Activated CD4-positive, alpha-beta T cell treated with anti-CD3 and anti-CD28 coated beads, Interleukin-10, Interleukin-2, amounts not matched to agents 100 ng/mL and 50 ng/mL, durations not matched to agents 16 hours and 8 hours (primary cell): Measurements from ENCODE around the gene YKT6.

Experiments
- DNase-seq: peaks from one replicate; pipeline ENCODE4 v3.0.0-alpha.2; 2020

The YKT6 gene

GRCh38 chr7:44236333-44236728 lies 35.6 kb downstream of the YKT6 start:
- DNase-seq, result no peak

GRCh38 chr7:44237696-44238095 lies 36.9 kb downstream of the YKT6 start:
- no peak for DNase-seq

GRCh38 chr7:44238116-44238695 lies 37.4 kb downstream of the YKT6 start:
- no peak for DNase-seq

- no peak for DNase-seq
Observed at GRCh38 chr7:44239361-44239760, 38.6 kb downstream of the YKT6 start.

GRCh38 chr7:44240376-44240775 lies 39.6 kb downstream of the YKT6 start:
- no peak for DNase-seq

GRCh38 chr7:44240983-44241510 lies 40.3 kb downstream of the YKT6 start:
- peak; percentile 79 for DNase-seq

GRCh38 chr7:44242091-44242490 lies 41.3 kb downstream of the YKT6 start:
- no peak for DNase-seq

- peak; percentile 48 for DNase-seq
Observed at GRCh38 chr7:44244282-44244681, 43.5 kb downstream of the YKT6 start.

- DNase-seq, result no peak
Observed at GRCh38 chr7:44246396-44247113, 45.8 kb downstream of the YKT6 start.

- no peak for DNase-seq
Observed at GRCh38 chr7:44247868-44248651, 47.3 kb downstream of the YKT6 start.

GRCh38 chr7:44249639-44250234 lies 49.0 kb downstream of the YKT6 start:
- no peak for DNase-seq

GRCh38 chr7:44251269-44251668 lies 50.5 kb downstream of the YKT6 start:
- DNase-seq, result no peak

- no peak for DNase-seq
Observed at GRCh38 chr7:44251881-44252280, 51.1 kb downstream of the YKT6 start.

GRCh38 chr7:44256459-44256858 lies 55.7 kb downstream of the YKT6 start:
- DNase-seq, result no peak

- no peak for DNase-seq
Observed at GRCh38 chr7:44257213-44257612, 56.4 kb downstream of the YKT6 start.

GRCh38 chr7:44257618-44258422 lies 57.0 kb downstream of the YKT6 start:
- peak; percentile 92 for DNase-seq

- no peak for DNase-seq
Observed at GRCh38 chr7:44258423-44258760, 57.6 kb downstream of the YKT6 start.

GRCh38 chr7:44258865-44259546 lies 58.2 kb downstream of the YKT6 start:
- DNase-seq, result no peak

- DNase-seq, result peak; percentile 61
Observed at GRCh38 chr7:44259547-44260457, 59.0 kb downstream of the YKT6 start.

- no peak for DNase-seq
Observed at GRCh38 chr7:44261240-44261639, 60.5 kb downstream of the YKT6 start.

- DNase-seq, result no peak
Observed at GRCh38 chr7:44262031-44262430, 61.3 kb downstream of the YKT6 start.
